Astrocyte of the spinal cord (primary cell): ENCODE measurements around the gene TTLL1.
A peak's percentile ranks its signal among the peaks of the same experiment; 100 is the strongest.

Experiments
- DNase-seq: peaks from one replicate; pipeline ENCODE4 v3.0.0; 2011; ENCODE audit warnings: low read depth, low spot score
- H3K4me3 ChIP-seq: 2 replicates; pipeline ENCODE4 v1.5.1; 2011; ENCODE audit warnings: low read depth, mild to moderate bottlenecking, low read length, moderate library complexity
- in situ Hi-C: cut with HindIII; loops from 2 replicates; pipeline ENCODE4 v1.10.0; 2017; ENCODE audit warnings: low sequenced_read_pairs
- TF ChIP-seq, protein P1 (sequence below): IDR thresholded peaks from 2 replicates; pipeline ENCODE4 v1.5.1; 2012; ENCODE audit warnings: low read depth, mild to moderate bottlenecking, low read length, inconsistent platforms

The TTLL1 gene

DNA sequence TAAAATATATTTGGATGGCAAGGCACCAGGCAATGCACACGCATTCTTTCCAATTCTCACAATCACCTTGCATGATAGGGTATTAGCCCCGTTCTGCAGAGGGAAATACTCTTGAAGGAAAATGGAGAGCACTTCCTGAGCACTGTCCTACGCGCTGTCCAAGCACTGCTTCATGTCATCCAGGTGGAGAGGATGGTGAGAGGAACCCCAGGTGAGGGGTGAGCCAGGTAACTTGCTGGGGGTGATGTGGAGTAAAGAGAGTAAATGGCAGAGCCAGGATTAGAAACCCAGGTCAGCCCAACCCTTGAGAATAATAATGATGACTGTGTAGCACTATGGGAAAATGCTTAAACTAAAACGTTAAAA, 73.5 kb downstream of the TTLL1 start:
- in situ Hi-C loops, result no loop called here
- no peak for DNase-seq
- TF ChIP-seq, protein P1, sequence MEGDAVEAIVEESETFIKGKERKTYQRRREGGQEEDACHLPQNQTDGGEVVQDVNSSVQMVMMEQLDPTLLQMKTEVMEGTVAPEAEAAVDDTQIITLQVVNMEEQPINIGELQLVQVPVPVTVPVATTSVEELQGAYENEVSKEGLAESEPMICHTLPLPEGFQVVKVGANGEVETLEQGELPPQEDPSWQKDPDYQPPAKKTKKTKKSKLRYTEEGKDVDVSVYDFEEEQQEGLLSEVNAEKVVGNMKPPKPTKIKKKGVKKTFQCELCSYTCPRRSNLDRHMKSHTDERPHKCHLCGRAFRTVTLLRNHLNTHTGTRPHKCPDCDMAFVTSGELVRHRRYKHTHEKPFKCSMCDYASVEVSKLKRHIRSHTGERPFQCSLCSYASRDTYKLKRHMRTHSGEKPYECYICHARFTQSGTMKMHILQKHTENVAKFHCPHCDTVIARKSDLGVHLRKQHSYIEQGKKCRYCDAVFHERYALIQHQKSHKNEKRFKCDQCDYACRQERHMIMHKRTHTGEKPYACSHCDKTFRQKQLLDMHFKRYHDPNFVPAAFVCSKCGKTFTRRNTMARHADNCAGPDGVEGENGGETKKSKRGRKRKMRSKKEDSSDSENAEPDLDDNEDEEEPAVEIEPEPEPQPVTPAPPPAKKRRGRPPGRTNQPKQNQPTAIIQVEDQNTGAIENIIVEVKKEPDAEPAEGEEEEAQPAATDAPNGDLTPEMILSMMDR, result no peak
- peak overlapping the region; percentile 61 for H3K4me3 ChIP-seq

DNA sequence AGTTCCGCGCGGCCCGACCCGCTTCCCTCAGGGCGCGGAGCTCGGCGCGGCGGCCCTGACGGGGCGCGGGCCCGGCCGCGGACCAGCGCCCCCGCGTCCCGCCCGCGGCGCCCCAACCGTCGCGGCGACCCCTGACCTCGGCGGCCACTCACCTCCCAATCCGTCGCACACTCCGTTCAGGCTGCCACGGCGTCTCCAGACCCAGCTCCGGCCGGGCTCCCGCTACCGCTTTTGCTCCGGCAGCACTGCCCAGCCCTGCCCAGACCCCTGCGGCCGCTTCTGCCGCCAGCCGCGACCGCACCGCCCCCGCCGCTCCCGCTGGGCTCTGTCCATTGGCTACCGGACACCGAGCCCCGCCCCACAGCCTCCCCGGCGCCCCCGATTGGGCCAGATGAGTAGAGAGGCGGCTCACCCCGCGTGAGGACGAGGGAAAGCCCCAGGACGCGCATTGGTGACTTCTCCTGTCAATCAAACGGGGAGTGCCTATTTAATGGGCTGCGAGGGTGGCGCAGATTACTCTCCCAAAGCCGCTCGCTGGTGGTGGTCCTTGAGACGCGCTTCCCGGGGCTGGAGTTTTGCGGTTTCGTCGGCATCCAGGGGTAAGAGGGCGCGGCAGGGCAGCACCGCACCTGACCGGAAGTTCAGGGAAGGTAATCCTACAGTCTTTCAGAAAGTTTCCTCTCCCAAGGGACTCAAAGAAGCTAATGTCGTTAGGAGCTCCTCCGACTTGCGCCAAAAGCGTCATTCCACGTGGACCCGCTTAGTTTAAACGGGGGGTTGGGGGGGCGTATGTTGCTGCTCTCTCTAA, 74.1 kb downstream of the TTLL1 start, which contains the start of gene PACSIN2:
TSS of gene PACSIN2 (minus strand) at position 281 of the 808 bp plus-strand sequence. CDS start 103,069 bp downstream, outside the sequence.
- peak; percentile 99 for DNase-seq
- peak within 1 kb of the TSS; percentile 91 for H3K4me3 ChIP-seq
- in situ Hi-C loops, result no loop called here

DNA sequence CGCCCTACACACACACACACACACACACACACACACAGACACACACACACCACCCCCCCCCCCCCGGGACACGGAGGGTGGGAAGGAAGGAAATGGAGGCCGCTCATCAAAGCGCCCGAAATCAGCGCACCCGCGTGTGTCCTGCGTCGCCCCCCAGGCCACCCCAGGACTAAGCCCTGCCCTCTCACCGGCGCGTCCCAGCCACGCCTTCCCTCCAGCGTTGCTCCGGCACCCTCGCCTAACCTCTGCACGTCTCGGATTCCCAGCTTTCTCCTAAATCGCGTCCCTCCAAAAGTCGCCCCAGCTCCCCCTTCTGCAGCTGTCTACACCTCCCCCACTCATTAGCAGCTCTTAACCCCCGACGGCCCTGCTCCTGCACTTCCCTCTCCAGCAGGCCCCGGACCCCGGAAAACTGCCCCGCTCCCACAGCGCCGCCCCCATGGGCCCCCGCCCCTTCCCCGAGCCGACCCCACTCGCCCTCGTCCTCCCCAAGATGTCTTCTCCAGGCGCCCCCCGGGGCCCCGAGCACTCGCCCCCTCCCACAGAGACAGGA, 74.8 kb downstream of the TTLL1 start:
- peak overlapping the region; percentile 91 for H3K4me3 ChIP-seq
- in situ Hi-C loops, result no loop called here
- TF ChIP-seq, protein P1, result no peak
- DNase-seq, result no peak

More for the DNA sequence above, 74.1 kb downstream of the TTLL1 start, which contains the start of gene PACSIN2:
- TF ChIP-seq, protein P1, result no peak

DNA sequence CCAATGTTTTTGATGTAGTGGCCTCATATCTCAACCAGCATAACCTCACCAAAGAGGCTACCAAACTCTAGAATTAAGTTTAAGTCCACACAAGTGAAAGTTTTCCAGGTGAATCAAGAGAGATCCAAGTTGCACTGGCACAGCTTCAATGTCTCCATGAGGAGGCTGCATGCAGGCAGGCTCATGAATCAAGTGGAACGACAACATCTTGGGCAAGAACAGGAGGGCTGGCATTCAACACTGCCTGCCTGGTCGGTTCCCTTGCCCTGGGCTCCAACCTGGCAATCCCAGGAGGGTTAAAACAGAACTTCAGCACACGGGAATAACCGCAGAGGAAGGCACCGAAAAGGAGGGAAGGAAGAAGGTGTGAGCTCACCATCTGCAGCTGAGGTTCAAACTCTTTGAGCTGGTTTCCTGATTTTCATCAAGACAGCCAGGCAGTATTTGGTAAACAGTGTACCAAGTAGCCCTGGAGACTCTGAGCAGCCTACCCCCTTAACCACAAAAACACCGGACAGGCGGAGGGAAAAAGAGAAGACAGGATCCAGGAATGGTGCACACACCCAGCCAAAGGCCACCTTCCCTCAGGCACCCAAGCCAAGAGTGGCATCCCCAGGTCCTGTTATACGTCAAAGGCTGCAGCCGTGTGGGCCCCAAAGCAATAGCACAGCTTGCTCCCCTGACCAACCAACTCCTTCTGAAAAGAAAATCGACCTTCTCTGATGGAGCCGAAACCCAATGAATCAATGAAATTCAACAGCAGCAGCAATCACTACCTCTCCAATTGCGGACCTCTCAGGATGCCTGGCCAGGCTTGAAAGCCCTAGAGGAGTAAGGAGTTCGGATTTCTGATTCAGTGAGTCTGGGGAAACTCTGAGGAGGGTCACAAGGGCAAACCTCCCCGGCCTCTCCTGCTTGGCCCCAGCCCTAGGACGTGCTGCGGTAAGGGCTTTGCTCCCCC, 75.6 kb downstream of the TTLL1 start:
- TF ChIP-seq, protein P1, result no peak
- peak; percentile 39 for DNase-seq
- H3K4me3 ChIP-seq, result peak overlapping the region; percentile 91
- in situ Hi-C loops, result no loop called here

DNA sequence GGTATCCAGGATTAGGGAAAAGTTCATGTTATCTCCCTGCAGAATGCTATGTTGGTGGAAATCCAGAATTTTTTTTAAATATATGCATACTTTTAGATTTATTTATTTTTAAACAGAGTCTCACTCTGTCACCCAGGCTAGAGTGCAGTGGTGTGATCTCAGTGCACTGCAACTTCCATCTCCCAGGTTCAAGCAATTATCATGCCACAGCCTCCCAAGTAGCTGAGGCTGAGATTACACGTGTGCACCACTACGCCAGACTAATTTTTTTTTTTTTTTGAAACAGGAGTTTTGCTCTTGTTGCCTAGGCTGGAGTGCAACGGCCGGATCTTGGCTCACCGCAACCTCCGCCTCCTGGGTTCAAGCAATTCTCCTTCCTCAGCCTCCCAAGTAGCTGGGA, 76.8 kb downstream of the TTLL1 start:
- TF ChIP-seq, protein P1, result no peak
- in situ Hi-C loops, result no loop called here
- no peak for DNase-seq
- H3K4me3 ChIP-seq, result no peak overlapping the region

DNA sequence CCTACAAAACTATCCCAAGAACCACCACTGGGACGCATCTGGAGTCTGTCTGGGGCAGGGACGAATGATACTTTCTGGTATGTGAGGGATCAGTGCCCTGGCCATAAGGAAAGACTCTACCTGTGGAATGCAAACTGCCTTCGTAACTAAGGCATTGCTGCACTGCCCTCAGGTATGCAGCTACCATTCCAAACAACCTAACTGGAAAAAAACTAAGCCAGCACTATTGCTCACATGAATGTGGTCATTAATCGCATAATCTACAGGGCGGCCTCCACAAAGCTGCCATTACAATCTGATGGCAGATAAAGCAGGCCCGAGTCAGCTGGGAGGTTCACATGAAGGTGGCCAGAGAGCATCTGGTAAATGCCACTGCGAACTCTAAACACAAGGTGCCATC, 78.1 kb downstream of the TTLL1 start:
- no peak for DNase-seq
- H3K4me3 ChIP-seq, result no peak overlapping the region
- in situ Hi-C loops, result no loop called here
- TF ChIP-seq, protein P1, result no peak
